Stimulated activated CD4-positive, alpha-beta T cell treated with anti-CD3 and anti-CD28 coated beads, TNF-alpha, amount 100 ng/mL, for 4 hours (primary cell): ENCODE measurements around the gene LRRC49.
"Not testable (repeated sequence)": the region's sequence is repeated elsewhere in the genome, so short reads cannot be mapped to it uniquely, and the experiment has no call there.

Experiments used
- DNase-seq, 3 experiments: peaks; one replicate each; pipeline ENCODE4 v3.0.0-alpha.2; 2020; ENCODE audit warnings: low read depth in 3 of 3

The LRRC49 gene

GRCh38 chr15:70923311-70924080 is 30.9 kb downstream of the LRRC49 start:
- no peak for DNase-seq

GRCh38 chr15:70926914-70927313 is 34.3 kb downstream of the LRRC49 start:
- not testable (repeated sequence) for DNase-seq

- DNase-seq, result no peak
These were observed 39.2 kb downstream of the LRRC49 start for GRCh38 chr15:70931821-70932220.

- no peak for DNase-seq
These were observed 39.8 kb downstream of the LRRC49 start for GRCh38 chr15:70932397-70932796.

GRCh38 chr15:70933411-70933810 is 40.8 kb downstream of the LRRC49 start:
- DNase-seq, result no peak

- no peak for DNase-seq
These were observed 43.0 kb downstream of the LRRC49 start for GRCh38 chr15:70935631-70936030.

GRCh38 chr15:70936326-70936725 is 43.7 kb downstream of the LRRC49 start:
- DNase-seq, result no peak

GRCh38 chr15:70943285-70943684 is 50.7 kb downstream of the LRRC49 start:
- DNase-seq, result not testable (repeated sequence)

- no peak for DNase-seq
These were observed 55.0 kb downstream of the LRRC49 start for GRCh38 chr15:70947351-70948335.

GRCh38 chr15:70950953-70951352 is 58.3 kb downstream of the LRRC49 start:
- DNase-seq, result no peak

GRCh38 chr15:70954171-70954570 is 61.5 kb downstream of the LRRC49 start:
- no peak for DNase-seq

- DNase-seq, result no peak
These were observed 62.1 kb downstream of the LRRC49 start for GRCh38 chr15:70954733-70955132.

GRCh38 chr15:70955151-70955550 is 62.5 kb downstream of the LRRC49 start:
- no peak for DNase-seq

- DNase-seq, result no peak
These were observed 63.8 kb downstream of the LRRC49 start for GRCh38 chr15:70956201-70956995.

- DNase-seq, result no peak
These were observed 69.5 kb downstream of the LRRC49 start for GRCh38 chr15:70962084-70962483.

GRCh38 chr15:70963199-70963598 is 70.6 kb downstream of the LRRC49 start:
- no peak for DNase-seq

- DNase-seq, result no peak
These were observed 71.4 kb downstream of the LRRC49 start for GRCh38 chr15:70964058-70964457.

- DNase-seq, result no peak
These were observed 72.1 kb downstream of the LRRC49 start for GRCh38 chr15:70964686-70965085.

GRCh38 chr15:70967646-70968045 is 75.0 kb downstream of the LRRC49 start:
- DNase-seq, result no peak

- no peak for DNase-seq
These were observed 81.6 kb downstream of the LRRC49 start for GRCh38 chr15:70974004-70974832.

- no peak for DNase-seq
These were observed 84.2 kb downstream of the LRRC49 start for GRCh38 chr15:70976851-70977250.
